Peyer's patch (tissue), 4 donors: ENCODE data around the gene ICAM5.

ENCODE experiments used
- CTCF ChIP-seq, 6 experiments: fragments of 450-650 bp in 4 of 6; fragments of 200-600 bp in 2 of 6; sonication (generic) in 1 of 6; IDR thresholded peaks; one replicate each; pipeline ENCODE4 v1.5.1; 2017 to 2019; ENCODE audit warnings: antibody characterized with exemption in 6 of 6, mild to moderate bottlenecking in 3 of 6, moderate library complexity in 1 of 6
- POLR2A ChIP-seq, 2 donors: fragments of 450-650 bp; IDR thresholded peaks; one replicate each; pipeline ENCODE4 v1.5.1; 2017; ENCODE audit warnings: antibody characterized with exemption in 2 of 2, mild to moderate bottlenecking in 2 of 2, moderate library complexity in 2 of 2

GRCh38 chr19:10271543-10272086 is 18.1 kb upstream of the ICAM5 start:
- TF ChIP-seq CTCF (IDR thresholded peaks at IDR 0.05), result no peak
- TF ChIP-seq POLR2A (IDR thresholded peaks at IDR 0.05), result no peak
